SU-DHL-6 (cell line): ENCODE data around the gene PTP4A2.

Source experiments
- CTCF ChIP-seq: fragments of 200-600 bp; sonication (generic); IDR thresholded peaks from one replicate; pipeline ENCODE4 v1.5.1; 2017; ENCODE audit warnings: antibody characterized with exemption, mild to moderate bottlenecking, low read length, moderate library complexity; ENCODE audit not compliant: insufficient read depth, poor library complexity, severe bottlenecking
- EZH2phosphoT487 ChIP-seq: fragments of 200-600 bp; sonication (generic), shearing (Covaris generic); conservative IDR thresholded peaks from 2 replicates; pipeline ENCODE4 v1.6.1; 2018; ENCODE audit warnings: mild to moderate bottlenecking, antibody characterized with exemption, low read length, moderate library complexity, mixed read lengths

- no peak for TF ChIP-seq CTCF
- TF ChIP-seq EZH2phosphoT487: no peak
Measured at GRCh38 chr1:31879981-31880608, 58.1 kb downstream of the PTP4A2 start.
